ENCODE data around the gene SAMM50.

Gene SAMM50

GRCh38 chr22:44028091-44028490 is 72.8 kb downstream of the SAMM50 start:
- no peak for DNase-seq (ENCODE audit: low read depth in 2 of 2)

GRCh38 chr22:44029069-44029468 is 73.8 kb downstream of the SAMM50 start:
- no peak for DNase-seq (ENCODE audit: low read depth in 2 of 2)

GRCh38 chr22:44030051-44030701 is 74.9 kb downstream of the SAMM50 start:
- DNase-seq (ENCODE audit: low read depth in 2 of 2): no peak

GRCh38 chr22:44030702-44031082 is 75.5 kb downstream of the SAMM50 start:
- DNase-seq (ENCODE audit: low read depth in 2 of 2): no peak

GRCh38 chr22:44031158-44031952 is 76.1 kb downstream of the SAMM50 start:
- DNase-seq (ENCODE audit: low read depth in 2 of 2): no peak

GRCh38 chr22:44032126-44032730 is 77.0 kb downstream of the SAMM50 start:
- DNase-seq (ENCODE audit: low read depth in 2 of 2): no peak

GRCh38 chr22:44033287-44033686 is 78.0 kb downstream of the SAMM50 start:
- no peak for DNase-seq (ENCODE audit: low read depth in 2 of 2)

- no peak for DNase-seq (ENCODE audit: low read depth in 2 of 2)
Measured at GRCh38 chr22:44033694-44034093, 78.5 kb downstream of the SAMM50 start.

- no peak for DNase-seq (ENCODE audit: low read depth in 2 of 2)
Measured at GRCh38 chr22:44037519-44038375, 82.5 kb downstream of the SAMM50 start.

GRCh38 chr22:44039566-44040171 is 84.4 kb downstream of the SAMM50 start:
- no peak for DNase-seq (ENCODE audit: low read depth in 2 of 2)

- no peak for DNase-seq (ENCODE audit: low read depth in 2 of 2)
Measured at GRCh38 chr22:44042249-44043218, 87.3 kb downstream of the SAMM50 start.

GRCh38 chr22:44045145-44045544 is 89.9 kb downstream of the SAMM50 start:
- DNase-seq (ENCODE audit: low read depth in 2 of 2): no peak
